ENCODE measurements around the gene PPP1R1B.

The PPP1R1B gene

DNA sequence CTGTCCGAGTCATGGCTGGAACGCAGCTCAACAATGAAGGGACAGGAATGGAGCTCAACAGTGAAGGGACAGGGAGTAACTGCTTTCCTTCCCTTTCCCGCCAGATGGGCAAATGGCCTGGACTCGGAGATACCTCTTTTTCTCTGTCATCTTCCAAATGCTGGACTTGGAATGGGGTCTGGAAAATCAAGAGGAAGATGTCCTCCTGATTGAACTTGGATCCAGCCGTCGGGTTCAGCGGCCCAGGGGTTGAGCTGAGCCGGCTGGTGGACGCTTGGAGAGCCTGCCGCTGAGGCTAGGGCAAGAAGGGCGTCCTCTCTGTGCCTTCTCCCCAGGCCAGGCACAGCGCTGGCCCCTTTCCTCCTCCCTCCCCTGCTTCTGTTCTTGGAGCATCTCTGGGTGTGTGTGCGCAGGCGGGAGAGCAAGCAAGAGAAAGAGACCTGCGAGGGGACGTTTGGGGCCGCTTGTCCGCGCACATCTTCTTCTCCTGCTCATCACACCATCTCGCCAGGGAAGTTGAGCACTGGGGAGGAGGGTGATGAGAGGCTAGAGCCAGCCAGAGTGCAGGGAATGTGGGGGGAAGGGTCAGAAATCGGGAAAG, 25.7 kb upstream of the PPP1R1B start:
- FAIRE-seq, result no peak

GRCh38 chr17:39601758-39602532, 24.8 kb upstream of the PPP1R1B start:
- FAIRE-seq, result no peak

GRCh38 chr17:39602533-39603303, 24.0 kb upstream of the PPP1R1B start:
- FAIRE-seq, result no peak

GRCh38 chr17:39603304-39604016, 23.3 kb upstream of the PPP1R1B start:
- no peak for FAIRE-seq

- no peak for FAIRE-seq
These were observed 21.8 kb upstream of the PPP1R1B start for GRCh38 chr17:39604911-39605491.

DNA sequence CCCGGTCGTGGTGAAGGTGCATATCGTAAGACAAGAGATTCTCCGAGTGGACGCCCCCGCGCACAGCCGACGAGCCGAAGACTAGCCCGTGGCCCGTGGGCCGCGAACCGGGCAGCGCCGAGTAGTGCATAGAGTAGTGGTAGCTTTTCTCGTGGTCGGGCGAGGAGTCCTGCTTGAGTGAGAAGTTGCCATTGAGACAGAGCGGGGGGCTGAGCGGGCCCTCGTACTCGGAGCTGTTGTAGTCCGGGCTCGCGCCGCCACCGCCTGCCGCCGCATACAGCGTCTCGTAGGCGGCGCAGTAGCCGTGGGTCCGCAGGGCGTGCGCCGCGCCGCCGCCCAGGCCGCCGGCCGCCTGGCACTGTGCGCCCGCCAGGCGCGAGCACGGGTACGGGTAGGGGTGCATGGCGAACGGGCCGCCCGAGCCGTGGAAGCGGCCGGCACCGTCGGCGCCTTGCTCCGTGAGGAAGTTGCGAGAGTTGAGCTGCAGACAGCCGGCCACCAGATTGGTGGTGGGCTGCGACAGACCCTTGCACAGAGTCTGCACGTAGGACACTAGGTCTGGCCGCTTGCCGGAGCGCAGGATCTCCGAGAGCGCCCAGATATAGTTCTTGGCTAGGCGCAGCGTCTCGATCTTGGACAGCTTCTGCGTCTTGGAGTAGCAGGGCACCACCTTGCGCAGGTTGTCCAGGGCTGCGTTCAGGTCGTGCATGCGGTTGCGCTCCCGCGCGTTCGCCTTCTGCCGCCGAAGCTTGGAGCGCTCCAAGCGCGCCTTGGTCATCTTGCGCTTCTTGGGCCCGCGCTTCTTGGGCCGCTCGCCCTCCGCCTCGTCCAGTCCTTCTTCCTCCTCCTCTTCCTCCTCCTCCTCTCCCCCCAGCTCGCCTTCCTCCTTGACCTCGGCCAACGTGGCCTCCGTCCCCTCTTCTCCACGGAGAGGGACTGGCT, 21.0 kb upstream of the PPP1R1B start:
- FAIRE-seq, result no peak

- no peak for FAIRE-seq
These were observed 20.2 kb upstream of the PPP1R1B start for GRCh38 chr17:39606434-39607056.

GRCh38 chr17:39607057-39607850, 19.5 kb upstream of the PPP1R1B start:
- no peak for FAIRE-seq

GRCh38 chr17:39607851-39608130, 19.0 kb upstream of the PPP1R1B start, which contains the start of gene NEUROD2:
Gene NEUROD2 (minus strand): TSS chr17:39607920. CDS start chr17:39606599, 1,321 bp downstream.
- FAIRE-seq, result no peak

DNA sequence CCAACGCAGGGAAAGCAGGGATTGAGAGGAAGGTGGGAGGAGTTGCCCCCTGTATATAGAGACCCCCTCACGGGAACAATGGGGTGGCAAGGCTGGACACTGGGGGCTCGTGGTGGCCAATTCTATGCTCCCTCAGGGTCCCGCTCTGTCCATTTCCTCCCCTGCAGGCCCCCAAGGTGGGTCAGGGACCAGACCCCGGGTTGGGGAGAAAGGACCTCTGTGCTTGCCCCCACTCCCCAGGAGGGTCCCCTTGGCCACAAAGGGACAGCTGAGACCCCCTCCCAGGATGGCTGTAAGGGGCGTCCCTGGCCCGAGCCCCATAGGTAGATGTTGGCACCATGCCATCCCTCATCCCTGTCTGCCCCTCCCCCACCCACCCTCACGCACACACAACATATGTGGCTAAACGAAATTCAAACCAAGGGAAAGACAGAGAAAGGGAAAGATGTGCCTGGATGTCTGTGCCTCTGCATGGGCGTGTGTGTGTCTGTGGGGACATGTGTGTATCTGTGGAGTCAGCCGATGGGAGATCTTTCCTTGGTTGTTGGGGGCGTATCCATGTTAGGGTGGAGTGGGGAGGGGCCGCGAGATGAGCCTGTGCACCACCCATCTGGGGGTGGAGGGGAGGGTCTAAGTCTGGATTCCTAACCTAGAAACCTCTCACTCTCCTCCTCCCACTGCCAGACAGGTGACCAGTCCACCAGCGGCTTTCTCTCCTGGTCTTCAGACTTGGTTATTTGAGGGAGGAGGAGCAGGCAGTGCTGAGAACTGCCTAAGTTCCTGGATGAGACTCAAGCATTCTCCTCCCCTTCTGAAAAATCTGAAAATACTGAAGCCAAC, 18.4 kb upstream of the PPP1R1B start:
- no peak for FAIRE-seq

DNA sequence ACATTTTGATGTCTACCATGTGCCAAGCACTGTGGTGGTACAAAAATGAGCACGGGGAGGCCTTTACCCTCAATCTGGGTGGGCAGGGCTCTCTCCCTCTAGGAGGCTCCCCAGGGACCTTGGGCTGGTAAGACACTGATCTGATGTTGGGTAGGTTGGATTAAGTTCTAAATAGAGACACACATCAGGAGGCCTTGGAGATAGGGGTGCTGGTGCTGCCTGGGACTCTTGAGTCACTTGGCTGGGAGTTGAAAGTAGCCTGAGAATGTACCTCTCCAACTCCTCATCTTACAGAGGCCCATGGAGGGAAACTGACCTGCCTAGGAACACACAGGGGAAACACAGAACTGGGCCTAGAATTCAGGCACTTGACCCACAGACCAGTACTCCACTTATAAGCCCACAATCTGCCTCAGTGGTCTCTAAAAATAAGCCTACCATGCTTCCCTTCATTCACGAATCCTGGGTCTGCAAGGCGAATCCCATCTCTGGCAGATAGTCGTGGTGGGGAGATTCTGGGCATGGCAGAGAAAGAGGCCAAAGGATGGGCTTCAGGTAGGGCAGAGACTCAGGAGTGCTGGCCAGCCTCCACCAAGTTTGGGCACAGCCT, 17.2 kb upstream of the PPP1R1B start:
- no peak for FAIRE-seq

GRCh38 chr17:39611401-39612112, 15.2 kb upstream of the PPP1R1B start:
- no peak for FAIRE-seq

GRCh38 chr17:39612291-39612894, 14.4 kb upstream of the PPP1R1B start:
- FAIRE-seq, result no peak

DNA sequence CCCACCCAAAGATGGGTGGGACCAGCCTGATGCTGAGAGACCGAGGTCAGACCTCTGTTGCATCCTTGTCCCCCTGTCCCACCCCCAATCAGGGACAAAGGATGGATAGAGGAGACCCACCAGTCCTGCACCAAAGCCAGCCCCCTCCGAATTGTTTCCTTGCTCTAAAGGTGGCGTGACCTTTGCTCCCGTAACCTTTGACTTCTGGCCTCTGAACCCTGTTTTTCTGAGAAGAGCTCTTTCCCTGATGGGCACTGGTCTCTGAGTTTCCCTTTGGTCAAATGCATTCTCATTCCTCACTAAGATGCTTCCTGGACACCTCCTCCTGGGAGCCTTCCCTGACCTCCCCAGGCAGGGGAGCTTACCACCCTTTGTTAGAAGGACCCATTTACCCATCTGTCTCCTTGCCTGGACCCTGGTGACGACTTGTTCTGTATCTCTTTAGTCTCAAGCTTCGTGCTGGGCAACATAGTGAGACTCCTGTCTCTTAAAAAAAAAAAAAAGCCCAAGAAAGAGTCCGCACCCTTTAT, 13.8 kb upstream of the PPP1R1B start:
- no peak for FAIRE-seq

DNA sequence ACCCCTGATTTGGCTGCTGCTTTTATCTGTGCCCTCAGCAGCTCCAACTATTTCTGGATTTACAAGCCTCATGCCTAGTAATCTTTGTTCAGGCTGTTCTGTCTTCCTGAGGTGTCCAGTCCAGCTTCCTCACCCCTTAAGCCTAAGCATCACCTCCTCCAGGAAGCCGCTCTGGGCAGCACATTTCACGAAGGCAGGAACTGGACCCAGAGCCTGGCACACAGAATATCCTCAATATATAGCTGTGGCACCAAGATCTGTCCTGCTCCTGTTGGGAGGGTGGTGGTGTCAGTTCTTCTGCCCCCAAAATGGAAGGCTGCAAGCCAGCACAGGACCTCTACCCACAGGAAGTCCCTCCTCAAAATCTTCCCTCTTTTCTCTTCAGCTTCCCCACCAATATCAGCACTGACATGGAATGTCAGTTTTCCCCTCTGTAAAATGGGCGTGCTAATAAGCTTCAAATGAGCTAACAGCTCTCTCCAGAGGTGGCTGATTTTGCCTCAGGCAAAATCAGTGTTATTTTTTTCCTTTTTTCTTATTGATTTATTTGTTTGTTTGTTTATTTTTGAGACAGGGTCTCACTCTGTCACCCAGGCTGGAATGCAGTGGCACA, 12.1 kb upstream of the PPP1R1B start:
- no peak for FAIRE-seq

GRCh38 chr17:39615434-39615833, 11.3 kb upstream of the PPP1R1B start:
- FAIRE-seq, result no peak

- no peak for FAIRE-seq
These were observed 9.7 kb upstream of the PPP1R1B start for GRCh38 chr17:39617100-39617445.
